IMR-90 (cell line): ENCODE measurements around the gene DVL1. TPM values are rescaled to one million over a fixed set of nuclear protein-coding genes. Genes with fewer than 3 reads are reported as not detected.
A peak's percentile ranks its signal among the peaks of the same experiment; 100 is the strongest.

Source experiments
- ATAC-seq: fragments of 200-7000 bp; cut with Tn5 transposase; 2 replicates; pipeline ENCODE4 v1.9.1; 2020; ENCODE audit warnings: low read depth, mild to moderate bottlenecking, moderate library complexity
- BruUV-seq: library from RNA; stranded (reverse); fragments of 400-500 nt; replicated peaks from 2 replicates; lab custom pipeline; 2021; lab: Mats Ljungman, UMichigan
- CTCF ChIA-PET: fragments of 300-600 bp; formaldehyde crosslinking; extraction: SDS; loops from one replicate; lab custom pipeline; 2021; ENCODE audit warnings: antibody characterized with exemption; lab: Yijun Ruan, JAX
- POLR2A ChIA-PET: fragments of 300-600 bp; sonication (Branson Sonifier 250); formaldehyde crosslinking; loops from one replicate; lab custom pipeline; 2022; ENCODE audit warnings: antibody characterized with exemption; ENCODE audit not compliant: unreplicated experiment; lab: Charles Lee
- DNase-seq: peaks from one replicate; pipeline ENCODE4 v3.0.0; 2013
- H2AFZ ChIP-seq: replicated peaks from 2 replicates; pipeline ENCODE3; 2013; ENCODE audit warnings: low read length, mild to moderate bottlenecking; ENCODE audit not compliant: poor library complexity
- H2AK5ac ChIP-seq: 2 replicates; pipeline ENCODE4 v1.6.1; 2013; ENCODE audit warnings: low read depth, low read length, inconsistent platforms
- H2AK9ac ChIP-seq: replicated peaks from 2 replicates; pipeline ENCODE3; 2013; ENCODE audit warnings: mild to moderate bottlenecking, low read depth, low read length, moderate library complexity; ENCODE audit not compliant: poor library complexity
- H2BK120ac ChIP-seq: 2 replicates; pipeline ENCODE4 v1.6.1; 2013; ENCODE audit warnings: low read depth, low read length, inconsistent platforms
- H2BK15ac ChIP-seq: 3 replicates; pipeline ENCODE4 v1.6.1; 2013; ENCODE audit warnings: low read depth, low read length, inconsistent platforms
- H2BK20ac ChIP-seq: 2 replicates; pipeline ENCODE4 v1.6.1; 2013; ENCODE audit warnings: low read depth, mild to moderate bottlenecking, inconsistent platforms, low read length, moderate library complexity
- H2BK5ac ChIP-seq: 2 replicates; pipeline ENCODE4 v1.6.1; 2013; ENCODE audit warnings: mild to moderate bottlenecking, low read depth, low read length, inconsistent platforms; ENCODE audit not compliant: poor library complexity, severe bottlenecking
- H3K14ac ChIP-seq: replicated peaks from 2 replicates; pipeline ENCODE4 v1.6.1; 2013; ENCODE audit warnings: low read depth, low read length, inconsistent platforms
- H3K18ac ChIP-seq: 2 replicates; pipeline ENCODE4 v1.6.1; 2013; ENCODE audit warnings: low read depth, low read length, control low read depth
- H3K23ac ChIP-seq: 2 replicates; pipeline ENCODE4 v1.6.1; 2013; ENCODE audit warnings: low read depth, low read length, inconsistent platforms
- H3K27ac ChIP-seq: 2 replicates; pipeline ENCODE4 v1.5.1; 2013; ENCODE audit warnings: mild to moderate bottlenecking, control low read depth, low read length; ENCODE audit not compliant: insufficient read depth
- H3K27me3 ChIP-seq: 2 replicates; pipeline ENCODE4 v1.6.1; 2013; ENCODE audit warnings: low read length; ENCODE audit not compliant: control insufficient read depth, insufficient read depth
- H3K36me3 ChIP-seq: 2 replicates; pipeline ENCODE4 v1.6.1; 2013; ENCODE audit warnings: low read length, mixed read lengths; ENCODE audit not compliant: control insufficient read depth, insufficient read depth
- H3K4ac ChIP-seq: 2 replicates; pipeline ENCODE4 v1.6.1; 2013; ENCODE audit warnings: low read depth, low read length, inconsistent platforms
- H3K4me1 ChIP-seq: 2 replicates; pipeline ENCODE4 v1.6.1; 2013; ENCODE audit warnings: low read length, mixed read lengths; ENCODE audit not compliant: control insufficient read depth, insufficient read depth
- H3K4me2 ChIP-seq: 2 replicates; pipeline ENCODE4 v1.6.1; 2013; ENCODE audit warnings: low read depth, mild to moderate bottlenecking, control low read depth, low read length, moderate library complexity
- H3K4me3 ChIP-seq: 2 replicates; pipeline ENCODE4 v1.5.1; 2013; ENCODE audit warnings: low read depth, mild to moderate bottlenecking, control low read depth, low read length, moderate library complexity; ENCODE audit not compliant: insufficient read depth
- H3K56ac ChIP-seq: 2 replicates; pipeline ENCODE4 v1.6.1; 2013; ENCODE audit warnings: low read length, inconsistent platforms; ENCODE audit not compliant: insufficient read depth; ENCODE audit errors: extremely low read depth
- H3K79me1 ChIP-seq, 2 experiments: 2 replicates each; pipeline ENCODE4 v1.6.1; 2013; ENCODE audit warnings: low read length in 2 of 2, inconsistent platforms in 1 of 2, low read depth in 1 of 2
- H3K9ac ChIP-seq: 2 replicates; pipeline ENCODE4 v1.6.1; 2013; ENCODE audit warnings: low read depth, low read length, control low read depth
- H3K9me1 ChIP-seq: 2 replicates; pipeline ENCODE4 v1.6.1; 2013; ENCODE audit warnings: low read length, inconsistent platforms; ENCODE audit not compliant: insufficient read depth
- H3K9me3 ChIP-seq: 2 replicates; pipeline ENCODE4 v1.6.1; 2013; ENCODE audit warnings: low read length; ENCODE audit not compliant: control insufficient read depth, insufficient read depth
- H4K20me1 ChIP-seq: 2 replicates; pipeline ENCODE4 v1.6.1; 2013; ENCODE audit warnings: low read length, inconsistent platforms; ENCODE audit not compliant: insufficient read depth
- H4K5ac ChIP-seq: 2 replicates; pipeline ENCODE4 v1.6.1; 2013; ENCODE audit warnings: mild to moderate bottlenecking, low read depth, low read length, control low read depth
- H4K8ac ChIP-seq, 2 experiments: 2 replicates each; pipeline ENCODE4 v1.6.1; 2013; ENCODE audit warnings: low read depth in 2 of 2, low read length in 2 of 2, control low read depth in 1 of 2, inconsistent platforms in 1 of 2
- H4K91ac ChIP-seq: 2 replicates; pipeline ENCODE4 v1.6.1; 2013; ENCODE audit warnings: low read depth, low read length, inconsistent platforms; ENCODE audit not compliant: insufficient read depth
- BHLHE40 ChIP-seq: fragments of 150-350 bp; IDR thresholded peaks from 2 replicates; pipeline ENCODE4 v1.6.1; 2016; ENCODE audit warnings: mild to moderate bottlenecking, low read depth, low read length
- MAZ ChIP-seq: IDR thresholded peaks from 2 replicates; pipeline ENCODE4 v1.6.1; 2012; ENCODE audit warnings: low read depth, mild to moderate bottlenecking, low read length, improper control_type of control experiment, moderate library complexity, borderline replicate concordance
- RAD21 ChIP-seq: IDR thresholded peaks from 2 replicates; pipeline ENCODE4 v1.6.1; 2012; ENCODE audit warnings: low read length, improper control_type of control experiment
- SMC3 ChIP-seq: fragments of 150-350 bp; IDR thresholded peaks from 2 replicates; pipeline ENCODE4 v1.6.1; 2016; ENCODE audit warnings: low read depth, mild to moderate bottlenecking, antibody characterized with exemption, low read length, moderate library complexity
- WGBS, 2 experiments: methylation state at CpG; one replicate each; pipeline versions ENCODE4 v1.1.5 to v1.1.7; 2013; ENCODE audit warnings: missing lambda C conversion rate in 2 of 2; ENCODE audit not compliant: insufficient read length in 1 of 2; ENCODE audit errors: extremely low coverage in 2 of 2; 5-methylcytosine and 5-hydroxymethylcytosine counted together
- dilution Hi-C: fragments of 300-500 bp; cut with HindIII; formaldehyde crosslinking; loops from one replicate; pipeline ENCODE4 v1.14.3; 2018; ENCODE audit warnings: low sequenced_read_pairs; ENCODE audit not compliant: unreplicated experiment
- in situ Hi-C: fragments of 300-500 bp; cut with MboI; formaldehyde crosslinking; loops from 3 replicates; pipeline ENCODE4 v1.14.3; 2019; ENCODE audit warnings: low sequenced_read_pairs, inconsistent platforms, mixed read lengths
- intact Hi-C: fragments of 100-400 bp; cut with micrococcal nuclease; formaldehyde crosslinking; loops from 2 replicates; pipeline ENCODE4 v1.10.0; 2022
- polyA plus RNA-seq, 3 experiments: library from polyadenylated mRNA; depleted of rRNA; stranded (reverse); fragments of >200 nt; gene quantifications; 2 replicates each; pipeline ENCODE4 v1.2.3, GENCODE V29; 2012; ENCODE audit warnings: low replicate concordance in 1 of 3
- total RNA-seq: library from RNA; depleted of rRNA; stranded (reverse); fragments of >200 nt; gene quantifications from 2 replicates; pipeline ENCODE4 v1.2.3, GENCODE V29; 2012
- TF ChIP-seq, protein P1 (sequence below): conservative IDR thresholded peaks from 2 replicates; pipeline ENCODE4 v1.5.1; 2012; ENCODE audit warnings: mild to moderate bottlenecking, low read depth, low read length, improper control_type of control experiment
- TF ChIP-seq, protein P2 (sequence below): fragments of 150-350 bp; IDR thresholded peaks from 2 replicates; pipeline ENCODE4 v1.6.1; 2016; ENCODE audit warnings: low read depth, mild to moderate bottlenecking, low read length, moderate library complexity, borderline replicate concordance

The DVL1 gene
- total and polyA plus RNA-seq, 2 of the 4 experiments (the other 2 are of a cell fraction): 27.2 to 35.9 TPM

DNA sequence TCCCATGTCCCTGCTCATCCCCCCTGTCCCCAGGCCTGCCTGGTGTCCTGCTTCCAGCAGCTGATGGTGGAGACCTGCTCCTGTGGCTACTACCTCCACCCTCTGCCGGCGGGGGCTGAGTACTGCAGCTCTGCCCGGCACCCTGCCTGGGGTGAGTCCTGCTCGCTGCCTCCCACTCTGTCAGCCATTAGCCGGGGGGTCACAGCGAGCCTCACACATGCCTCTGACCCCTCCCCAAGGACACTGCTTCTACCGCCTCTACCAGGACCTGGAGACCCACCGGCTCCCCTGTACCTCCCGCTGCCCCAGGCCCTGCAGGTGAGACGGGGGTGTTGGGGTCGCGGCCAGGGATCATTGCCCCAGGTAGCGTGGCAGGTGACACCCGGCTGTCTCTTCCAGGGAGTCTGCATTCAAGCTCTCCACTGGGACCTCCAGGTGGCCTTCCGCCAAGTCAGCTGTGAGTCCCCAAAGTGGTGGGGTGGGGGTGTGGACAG lies 58.9 kb downstream of the DVL1 start:
- Histone ChIP-seq H3K56ac (no peak overlapping the region), H2BK20ac (no peak overlapping the region)

More for the DNA sequence above, 58.9 kb downstream of the DVL1 start:
- Histone ChIP-seq H4K20me1 (peaks cover 13% of the 10 kb centered on the region), H3K4me1 (no peaks in the 10 kb centered on the region; the same call in 1 of the 2 replicates), H2AFZ (peak overlapping the region; percentile 18), H3K4ac (no peak overlapping the region), H2BK120ac (no peak overlapping the region), H3K27ac (no peak overlapping the region), H3K4me3 (no peak overlapping the region), H3K36me3 (peaks cover 16% of the 10 kb centered on the region), H2AK9ac (peak overlapping the region; percentile 61), H3K23ac (no peak overlapping the region), H3K4me2 (no peak overlapping the region), H4K5ac (no peak overlapping the region), H4K8ac (no peak overlapping the region), H3K9me1 (no peaks in the 10 kb centered on the region), H3K9ac (no peak overlapping the region), H2BK15ac (no peak overlapping the region), H3K14ac (no peak overlapping the region), H3K18ac (no peak overlapping the region), H3K27me3 (no peaks in the 10 kb centered on the region), H2AK5ac (no peak overlapping the region), H3K79me1 (no peaks in the 10 kb centered on the region), H4K91ac (no peak overlapping the region), H2BK5ac (no peak overlapping the region), H3K9me3 (no peaks in the 10 kb centered on the region)
- ChIA-PET POLR2A (interaction anchor here (0.5 kb wide), 1 partner anchor 10 kb away, joined by 4 read pairs; no protein-coding TSS in a partner anchor), CTCF (interaction anchor here (0.8 to 1.5 kb wide), 3 partner anchors 8 to 168 kb away, joined by 3 to 5 read pairs (median 3); no protein-coding TSS in a partner anchor)
- peak; percentile 58; the same call in 1 of the 2 replicates for TF ChIP-seq SMC3
- 0 out of 2 replicates have a peak, but pooled peaks have one; percentile 16 for TF ChIP-seq MAZ
- TF ChIP-seq BHLHE40: no peak
- peak; percentile 63 for TF ChIP-seq RAD21
- TF ChIP-seq, protein P1, sequence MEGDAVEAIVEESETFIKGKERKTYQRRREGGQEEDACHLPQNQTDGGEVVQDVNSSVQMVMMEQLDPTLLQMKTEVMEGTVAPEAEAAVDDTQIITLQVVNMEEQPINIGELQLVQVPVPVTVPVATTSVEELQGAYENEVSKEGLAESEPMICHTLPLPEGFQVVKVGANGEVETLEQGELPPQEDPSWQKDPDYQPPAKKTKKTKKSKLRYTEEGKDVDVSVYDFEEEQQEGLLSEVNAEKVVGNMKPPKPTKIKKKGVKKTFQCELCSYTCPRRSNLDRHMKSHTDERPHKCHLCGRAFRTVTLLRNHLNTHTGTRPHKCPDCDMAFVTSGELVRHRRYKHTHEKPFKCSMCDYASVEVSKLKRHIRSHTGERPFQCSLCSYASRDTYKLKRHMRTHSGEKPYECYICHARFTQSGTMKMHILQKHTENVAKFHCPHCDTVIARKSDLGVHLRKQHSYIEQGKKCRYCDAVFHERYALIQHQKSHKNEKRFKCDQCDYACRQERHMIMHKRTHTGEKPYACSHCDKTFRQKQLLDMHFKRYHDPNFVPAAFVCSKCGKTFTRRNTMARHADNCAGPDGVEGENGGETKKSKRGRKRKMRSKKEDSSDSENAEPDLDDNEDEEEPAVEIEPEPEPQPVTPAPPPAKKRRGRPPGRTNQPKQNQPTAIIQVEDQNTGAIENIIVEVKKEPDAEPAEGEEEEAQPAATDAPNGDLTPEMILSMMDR: peak; percentile 64
- TF ChIP-seq, protein P2, sequence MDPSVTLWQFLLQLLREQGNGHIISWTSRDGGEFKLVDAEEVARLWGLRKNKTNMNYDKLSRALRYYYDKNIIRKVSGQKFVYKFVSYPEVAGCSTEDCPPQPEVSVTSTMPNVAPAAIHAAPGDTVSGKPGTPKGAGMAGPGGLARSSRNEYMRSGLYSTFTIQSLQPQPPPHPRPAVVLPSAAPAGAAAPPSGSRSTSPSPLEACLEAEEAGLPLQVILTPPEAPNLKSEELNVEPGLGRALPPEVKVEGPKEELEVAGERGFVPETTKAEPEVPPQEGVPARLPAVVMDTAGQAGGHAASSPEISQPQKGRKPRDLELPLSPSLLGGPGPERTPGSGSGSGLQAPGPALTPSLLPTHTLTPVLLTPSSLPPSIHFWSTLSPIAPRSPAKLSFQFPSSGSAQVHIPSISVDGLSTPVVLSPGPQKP: no peak
- 20% methylated on average over 2 of the region's 15 CpGs; no CpG with 5 or more reads in 1 of the 2 experiments for WGBS, 2 experiments
- dilution Hi-C loops (no loop called here), in situ Hi-C loops (no loop called here), intact Hi-C loops (loop anchor here (1.0 kb wide), 1 partner anchor 168 kb away; no protein-coding TSS in a partner anchor)
- DNase-seq: no peak
- no TSS peak for BruUV-seq
- ATAC-seq: peak; percentile 87
